ENCODE data around the gene AP5Z1.
A peak's percentile ranks its signal among the peaks of the same experiment; 100 is the strongest.

AP5Z1 gene

DNA sequence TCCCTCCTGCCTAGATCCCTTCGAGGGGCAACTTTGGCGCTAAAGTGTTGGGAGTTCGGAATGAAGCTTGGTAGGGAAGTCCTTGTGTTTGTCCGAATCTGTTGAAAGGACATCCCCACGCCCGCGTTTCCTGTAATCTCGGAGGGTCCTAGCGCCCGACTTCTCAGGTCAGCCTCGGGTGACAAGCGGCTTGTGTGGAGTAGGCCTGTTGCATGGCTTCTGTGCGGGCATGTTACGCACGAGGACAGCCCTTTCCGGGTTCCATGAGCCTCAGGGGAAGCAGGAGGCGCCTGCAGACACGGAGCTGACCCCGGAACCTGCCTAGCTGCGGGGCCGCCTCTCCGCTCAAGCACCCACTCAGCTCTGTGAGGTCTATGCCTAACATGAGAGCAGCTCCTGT, 28.4 kb upstream of the AP5Z1 start:
- no peak for DNase-seq

DNA sequence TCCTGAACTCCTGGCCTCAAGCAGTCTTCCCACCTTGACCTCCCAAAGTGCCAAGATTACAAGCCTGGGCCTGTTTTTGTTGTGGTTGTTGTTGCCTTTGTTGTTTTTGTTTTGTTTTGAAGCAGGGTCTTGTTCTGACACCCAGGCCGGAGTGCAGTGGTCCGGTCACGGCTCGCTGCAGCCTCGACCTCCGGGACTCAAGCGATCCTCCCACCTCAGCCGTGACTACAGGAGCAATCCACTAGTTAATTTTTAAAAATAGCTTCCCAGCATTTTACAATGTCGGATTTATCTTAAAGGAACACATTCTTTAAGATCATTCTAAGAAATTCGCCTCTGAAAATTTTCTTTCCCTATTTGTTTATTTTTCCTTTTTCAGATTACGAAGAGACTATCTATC, 27.7 kb upstream of the AP5Z1 start:
- no peak for DNase-seq

DNA sequence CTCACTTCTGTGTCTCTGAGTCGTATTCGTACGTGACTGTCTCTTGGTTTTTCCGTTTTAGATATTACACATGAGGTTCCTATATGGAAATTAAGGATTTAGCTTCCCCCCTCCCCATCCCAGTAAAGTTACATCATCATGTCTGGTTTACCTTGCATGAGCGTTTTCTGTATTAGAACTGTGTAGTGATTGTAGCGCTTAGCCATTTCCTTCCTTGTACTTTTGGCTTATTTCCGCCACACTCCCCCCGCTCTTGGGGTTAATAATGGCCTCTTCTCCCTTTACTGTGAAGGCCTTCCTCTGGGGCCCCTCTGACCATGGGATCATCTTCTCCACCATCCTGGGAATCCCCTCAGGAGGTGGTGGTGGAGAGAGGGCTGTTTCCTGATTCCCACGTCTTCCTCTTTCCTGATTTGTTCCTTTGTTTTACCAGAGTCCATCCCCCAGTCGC, 27.2 kb upstream of the AP5Z1 start:
- no peak for DNase-seq

DNA sequence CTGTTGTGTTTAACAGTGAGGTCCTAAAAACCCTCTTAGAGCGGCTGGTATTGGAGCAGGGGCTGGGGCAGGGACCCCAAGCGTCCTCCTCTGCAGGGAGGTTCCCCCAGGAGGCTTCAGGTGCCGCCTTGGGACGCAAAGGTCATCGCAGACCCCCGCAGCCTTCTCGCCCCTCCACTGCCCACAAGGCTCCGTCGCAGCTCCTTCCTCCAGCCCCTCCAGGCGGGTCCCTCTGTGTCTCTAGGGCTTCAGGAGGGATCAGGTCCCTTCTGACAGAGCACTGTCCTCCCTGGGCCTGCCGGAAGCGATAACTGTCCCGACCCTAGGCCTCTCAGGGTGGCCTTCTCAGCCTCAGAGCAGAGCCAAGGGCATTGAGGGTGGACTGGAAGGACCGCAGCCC, 26.1 kb upstream of the AP5Z1 start:
- no peak for DNase-seq

DNA sequence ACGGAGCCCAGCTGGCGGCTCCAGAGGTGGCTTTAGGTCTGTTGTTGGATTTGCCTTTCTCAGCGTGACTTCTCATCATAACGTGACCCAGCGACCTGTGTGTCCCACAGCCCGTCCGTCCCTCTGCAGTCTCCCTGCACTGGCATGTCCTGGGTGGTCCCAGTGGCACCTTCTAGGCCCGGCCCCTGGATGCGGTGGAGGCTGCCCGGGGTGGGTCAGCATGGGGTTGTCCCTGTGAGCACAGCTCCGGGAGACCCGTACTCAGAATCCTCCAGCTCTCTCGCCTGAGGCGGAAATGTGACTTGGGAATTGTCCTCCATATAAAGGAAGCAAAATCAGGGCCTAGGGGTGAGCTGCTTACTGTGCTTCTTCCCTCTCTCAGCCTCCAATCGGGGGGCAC, 25.6 kb upstream of the AP5Z1 start:
- DNase-seq, result no peak

DNA sequence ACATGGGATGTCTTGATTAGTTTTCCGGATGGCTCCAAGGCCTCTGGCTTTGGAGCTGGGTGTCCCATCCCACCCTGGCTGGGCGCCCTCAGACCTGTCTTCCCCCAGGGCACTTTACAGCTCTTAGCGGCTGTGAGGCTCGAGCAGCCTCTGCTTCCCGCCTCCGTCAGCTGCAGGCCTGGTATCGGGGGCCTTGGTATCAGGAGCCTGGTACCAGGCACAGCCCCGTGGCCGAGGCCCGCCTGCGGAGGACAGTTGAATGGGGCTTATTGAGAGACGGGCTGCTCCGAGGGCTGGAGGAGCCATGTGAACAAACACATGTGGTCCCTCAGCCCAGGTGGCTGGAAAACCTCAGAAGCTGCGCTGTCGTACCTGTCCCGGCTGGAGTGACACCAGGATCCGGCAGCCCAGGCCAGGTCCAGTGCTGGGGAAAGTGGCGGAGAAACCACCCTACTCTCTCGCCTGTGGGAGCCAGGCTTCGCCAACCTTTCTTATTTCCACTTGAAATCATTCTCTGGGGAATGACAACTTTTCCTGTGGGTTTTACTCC, 23.9 kb upstream of the AP5Z1 start:
- no peak for DNase-seq

DNA sequence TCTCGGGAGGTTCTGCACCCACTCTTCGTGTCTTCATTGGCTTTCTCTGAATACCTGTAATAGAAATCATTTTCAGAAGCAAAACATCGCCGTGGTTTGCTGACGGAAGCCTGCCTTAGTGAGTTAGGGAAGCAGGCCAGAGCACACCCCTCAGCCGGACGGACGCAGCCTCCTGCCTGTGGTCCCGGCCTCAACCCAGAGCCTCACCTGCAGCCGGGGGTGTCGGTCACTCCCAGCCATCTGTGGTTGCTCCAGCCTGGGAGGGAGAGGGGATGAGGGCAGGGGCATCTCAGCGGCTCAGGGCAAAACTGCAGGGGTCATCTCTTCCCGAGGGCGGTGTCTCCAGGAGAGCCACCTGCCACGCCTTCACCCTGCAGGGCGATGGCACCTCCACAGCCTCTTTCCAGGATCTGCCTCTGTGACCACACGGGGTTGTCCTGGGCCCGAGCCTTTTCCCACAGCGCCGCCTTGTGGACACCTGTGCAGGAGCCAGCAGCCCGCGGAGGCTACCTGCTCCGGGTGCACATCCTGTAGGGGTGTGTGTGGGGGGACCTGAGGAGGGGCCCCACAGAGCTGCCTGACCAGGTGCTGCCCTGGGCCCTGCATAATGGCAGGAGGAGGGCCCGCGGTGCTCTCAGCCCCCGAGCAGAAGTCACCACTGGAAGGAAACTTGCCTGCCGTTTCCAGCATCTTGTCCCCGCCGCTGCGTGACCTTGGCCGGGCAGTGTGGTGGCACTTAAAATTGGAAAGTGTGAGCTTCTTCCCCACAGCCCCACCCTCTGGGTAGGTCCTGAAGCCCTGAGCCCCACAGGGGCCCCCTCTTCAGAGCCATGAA, 21.6 kb upstream of the AP5Z1 start:
- DNase-seq, result peak; percentile 48

DNA sequence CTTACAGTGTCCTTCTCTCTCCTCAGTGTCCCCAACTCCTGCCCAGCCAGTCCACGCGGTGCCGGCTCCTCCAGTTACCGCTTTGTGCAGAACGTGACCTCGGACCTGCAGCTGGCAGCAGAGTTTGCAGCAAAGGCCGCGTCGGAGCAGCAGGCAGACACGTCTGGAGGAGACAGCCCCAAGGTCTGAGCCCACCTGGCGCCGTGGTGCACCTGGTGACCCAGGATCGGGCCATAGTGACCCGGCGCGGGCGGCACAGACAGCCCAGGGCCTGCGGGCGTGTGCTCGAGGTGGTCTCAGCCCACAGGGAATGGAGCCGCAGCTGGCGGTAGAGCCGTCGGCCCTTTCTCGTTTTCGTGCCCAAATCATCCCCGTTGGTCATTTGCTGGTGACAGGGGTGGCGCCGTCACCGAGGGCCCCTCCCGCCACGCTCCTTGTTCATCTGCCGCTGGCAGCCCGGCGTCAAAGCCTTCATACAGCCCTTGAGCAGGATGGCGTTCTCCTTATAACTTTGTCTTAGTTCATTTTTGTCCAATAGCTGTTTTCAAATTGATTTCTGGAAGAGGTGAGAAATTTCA, 20.9 kb upstream of the AP5Z1 start:
- no peak for DNase-seq

DNA sequence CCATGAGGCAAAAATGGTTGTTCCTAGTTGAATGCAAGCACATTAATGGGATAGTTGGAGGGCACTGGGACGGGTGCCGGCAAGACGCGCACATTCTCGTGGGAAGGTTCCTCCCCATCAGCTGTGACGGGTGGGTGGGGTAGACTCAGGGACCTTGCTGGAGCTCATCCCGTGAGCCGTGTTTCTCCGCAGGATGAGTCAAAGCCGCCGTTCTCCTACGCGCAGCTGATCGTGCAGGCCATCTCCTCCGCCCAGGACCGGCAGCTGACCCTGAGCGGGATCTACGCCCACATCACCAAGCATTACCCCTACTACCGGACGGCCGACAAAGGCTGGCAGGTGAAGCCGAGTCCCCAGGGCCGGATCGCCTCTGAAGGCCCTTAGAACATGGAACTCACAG, 20.4 kb upstream of the AP5Z1 start:
- no peak for DNase-seq

DNA sequence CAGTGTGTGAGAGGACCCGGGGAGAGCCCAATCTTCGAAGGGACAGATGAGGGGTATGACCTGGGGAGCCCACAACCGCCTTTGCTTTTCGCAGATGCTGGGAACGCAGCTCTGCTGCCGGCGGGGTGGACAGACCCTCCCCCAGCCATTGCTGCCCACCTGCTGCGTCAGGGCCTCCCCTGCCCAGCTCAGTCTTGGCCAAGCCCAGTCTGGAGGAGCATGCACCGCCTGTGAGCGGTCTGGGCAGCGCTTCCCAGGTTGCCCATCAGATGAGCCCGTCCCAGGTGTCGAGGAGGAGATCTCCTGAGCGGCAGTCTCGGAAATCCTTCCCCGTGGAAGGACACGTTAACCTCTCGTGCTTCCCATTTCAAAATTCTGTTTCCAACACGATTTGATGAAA, 17.3 kb upstream of the AP5Z1 start:
- DNase-seq, result no peak

DNA sequence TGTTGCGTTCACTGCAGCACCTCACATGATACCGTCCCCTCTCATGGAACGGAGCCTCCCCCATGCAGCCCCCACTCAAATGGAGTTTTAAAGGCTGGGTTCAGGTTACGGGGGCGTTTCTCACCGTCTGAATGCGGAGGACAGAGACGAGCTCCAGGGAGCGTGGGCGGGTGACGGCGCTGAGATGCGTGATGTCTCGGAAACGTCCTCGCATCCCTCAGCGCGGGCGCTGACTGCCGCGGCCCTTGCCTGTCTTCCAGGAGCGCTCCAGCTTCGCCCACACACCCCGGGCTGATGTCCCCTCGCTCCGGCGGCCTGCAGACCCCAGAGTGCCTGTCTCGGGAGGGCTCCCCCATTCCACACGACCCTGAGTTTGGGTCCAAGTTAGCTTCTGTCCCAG, 16.6 kb upstream of the AP5Z1 start:
- DNase-seq, result no peak

DNA sequence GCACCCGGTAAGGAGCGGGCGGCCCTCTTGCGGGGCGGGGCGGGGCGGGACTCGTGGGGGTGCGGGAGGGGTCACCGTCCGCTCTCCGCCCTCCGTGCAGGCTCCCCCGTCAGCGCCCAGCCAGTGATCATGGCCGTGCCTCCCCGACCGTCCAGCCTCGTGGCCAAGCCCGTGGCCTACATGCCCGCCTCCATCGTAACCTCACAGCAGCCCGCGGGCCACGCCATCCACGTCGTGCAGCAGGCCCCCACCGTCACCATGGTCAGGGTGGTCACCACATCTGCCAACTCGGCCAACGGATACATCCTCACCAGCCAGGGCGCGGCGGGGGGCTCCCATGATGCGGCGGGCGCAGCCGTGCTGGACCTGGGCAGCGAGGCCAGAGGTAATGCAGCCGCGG, 16.2 kb upstream of the AP5Z1 start:
- no peak for DNase-seq

DNA sequence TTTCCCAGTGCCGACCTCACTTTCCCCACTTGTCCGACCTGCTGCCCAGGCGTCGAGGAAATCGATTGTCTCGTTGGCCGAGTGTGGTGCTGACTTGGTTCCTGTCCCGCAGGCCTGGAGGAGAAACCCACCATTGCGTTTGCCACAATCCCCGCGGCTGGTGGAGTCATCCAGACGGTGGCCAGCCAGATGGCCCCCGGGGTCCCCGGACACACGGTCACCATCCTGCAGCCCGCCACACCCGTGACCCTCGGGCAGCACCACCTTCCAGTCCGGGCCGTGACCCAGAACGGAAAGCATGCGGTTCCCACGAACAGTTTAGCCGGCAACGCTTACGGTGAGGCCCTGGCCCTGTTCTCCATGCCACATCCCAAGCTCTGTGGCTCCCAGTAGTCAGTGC, 14.5 kb upstream of the AP5Z1 start:
- DNase-seq, result no peak

DNA sequence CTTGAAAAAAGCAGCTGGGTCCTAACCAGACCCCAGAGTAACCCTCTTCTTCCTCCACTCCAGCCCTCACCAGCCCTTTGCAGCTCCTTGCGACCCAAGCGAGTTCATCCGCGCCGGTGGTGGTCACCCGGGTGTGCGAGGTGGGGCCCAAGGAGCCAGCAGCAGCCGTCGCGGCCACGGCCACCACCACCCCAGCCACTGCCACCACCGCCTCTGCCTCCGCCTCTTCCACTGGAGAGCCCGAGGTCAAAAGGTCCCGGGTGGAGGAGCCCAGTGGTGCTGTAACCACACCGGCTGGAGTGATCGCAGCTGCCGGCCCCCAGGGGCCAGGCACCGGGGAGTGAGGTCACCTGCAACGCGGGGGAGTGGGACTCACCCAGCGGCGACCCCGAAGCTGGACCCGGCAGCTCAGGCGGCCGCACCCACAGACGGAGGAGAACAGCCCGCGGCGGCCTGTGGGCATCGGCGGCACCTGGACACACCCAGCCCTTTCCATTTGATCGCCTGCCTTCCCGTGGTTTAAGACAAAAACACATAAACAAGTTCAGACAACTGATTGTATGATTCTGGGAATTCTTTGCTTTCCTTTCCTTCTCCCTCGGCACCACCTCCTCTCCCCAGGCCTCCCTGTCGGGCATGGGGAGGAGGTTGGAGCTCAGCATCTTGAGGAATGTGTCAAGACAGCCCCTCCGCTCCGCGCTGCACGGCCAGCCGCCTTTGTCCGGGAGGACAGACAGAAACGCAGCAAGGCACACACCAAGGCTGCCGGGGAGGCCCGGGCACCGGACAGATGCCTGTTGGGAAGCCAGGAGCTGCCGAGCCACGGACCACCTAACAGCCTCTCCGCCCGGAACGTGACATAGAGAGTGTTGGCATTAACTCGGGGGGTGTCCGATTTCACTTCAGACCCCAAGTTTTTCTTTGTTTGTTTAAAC, 13.0 kb upstream of the AP5Z1 start:
- no peak for DNase-seq

DNA sequence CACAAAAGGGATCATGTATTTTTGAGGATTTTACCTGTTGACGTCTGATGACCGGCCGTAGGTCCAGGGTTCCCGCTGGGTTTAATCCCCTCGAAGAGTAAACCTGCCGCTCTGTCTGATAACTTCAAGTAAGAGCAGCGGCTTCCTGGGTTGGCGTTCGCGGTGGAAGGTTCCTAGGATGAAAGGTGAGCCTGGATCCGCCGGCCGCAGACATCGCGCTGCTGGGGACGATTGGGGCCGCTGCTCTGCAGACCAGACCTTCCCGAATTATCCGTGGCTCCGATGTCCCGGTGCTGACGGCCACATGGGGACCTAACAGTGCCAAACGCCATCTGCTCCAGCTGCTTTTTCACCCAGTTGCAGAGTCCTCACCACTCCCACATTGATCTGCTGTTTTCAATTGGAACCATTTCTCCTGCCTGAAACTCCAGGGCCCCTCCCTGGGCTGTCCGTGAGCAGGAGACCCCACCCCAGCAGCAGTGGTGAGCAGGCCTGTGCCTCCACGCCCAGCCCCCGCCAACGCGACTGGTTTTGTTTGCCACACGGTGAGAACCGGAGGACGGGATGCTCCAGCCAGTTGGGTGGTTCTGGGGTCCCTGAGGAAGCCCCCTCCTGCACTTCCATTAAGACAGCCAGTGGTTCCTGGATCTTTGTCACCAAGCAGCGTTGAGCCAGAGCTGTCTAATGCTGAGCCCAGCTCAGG, 12.2 kb upstream of the AP5Z1 start:
- DNase-seq, result no peak

DNA sequence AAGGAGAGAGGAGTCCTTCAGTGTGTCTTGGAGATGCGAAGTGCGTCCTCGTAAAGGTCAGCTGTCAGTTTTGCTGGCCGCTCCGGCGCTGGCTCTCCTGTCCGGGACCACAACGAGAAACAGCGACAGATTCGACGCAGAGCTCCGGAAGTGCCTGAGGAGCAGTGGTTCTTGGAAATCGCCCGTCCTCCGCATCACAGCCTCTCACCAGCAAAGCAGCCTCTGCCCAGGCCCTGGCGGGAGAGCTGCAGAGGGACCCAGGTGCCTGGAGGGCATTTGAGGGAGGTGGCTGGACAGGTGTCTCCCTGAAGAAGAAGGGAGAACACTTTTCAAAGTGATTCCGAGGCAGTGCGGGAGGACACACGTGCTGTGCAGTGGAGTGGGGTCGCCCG, 11.6 kb upstream of the AP5Z1 start:
- no peak for DNase-seq

DNA sequence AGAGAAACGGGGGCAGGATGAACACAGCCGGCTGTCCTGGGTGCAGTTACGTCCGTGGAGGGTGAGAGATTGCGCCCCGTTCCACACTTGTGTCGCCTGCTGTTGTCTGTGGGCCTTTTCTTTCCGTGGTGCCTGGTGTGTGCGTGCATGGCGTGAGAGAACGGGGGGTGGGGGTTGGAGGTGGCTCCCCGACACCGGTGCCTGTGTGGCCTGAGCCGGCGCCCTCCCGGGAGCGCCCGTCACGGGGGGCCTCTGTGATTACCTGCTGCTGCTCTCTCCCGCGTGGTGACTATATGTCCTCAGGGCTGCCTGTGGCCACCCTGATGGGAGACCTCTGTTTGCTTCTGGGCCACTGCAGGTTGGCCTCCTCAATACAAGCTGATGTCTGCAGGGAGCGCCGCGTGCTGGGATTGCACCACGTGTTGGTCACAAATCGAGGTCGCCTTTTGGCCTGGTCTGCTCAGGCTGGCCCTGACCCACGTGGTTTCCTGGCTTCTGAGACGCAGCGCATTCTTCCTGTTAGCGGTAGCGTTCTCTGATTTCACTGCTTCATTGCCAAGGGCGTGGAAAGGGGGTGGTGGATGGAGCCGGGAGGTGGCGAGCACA, 10.9 kb upstream of the AP5Z1 start:
- no peak for DNase-seq

DNA sequence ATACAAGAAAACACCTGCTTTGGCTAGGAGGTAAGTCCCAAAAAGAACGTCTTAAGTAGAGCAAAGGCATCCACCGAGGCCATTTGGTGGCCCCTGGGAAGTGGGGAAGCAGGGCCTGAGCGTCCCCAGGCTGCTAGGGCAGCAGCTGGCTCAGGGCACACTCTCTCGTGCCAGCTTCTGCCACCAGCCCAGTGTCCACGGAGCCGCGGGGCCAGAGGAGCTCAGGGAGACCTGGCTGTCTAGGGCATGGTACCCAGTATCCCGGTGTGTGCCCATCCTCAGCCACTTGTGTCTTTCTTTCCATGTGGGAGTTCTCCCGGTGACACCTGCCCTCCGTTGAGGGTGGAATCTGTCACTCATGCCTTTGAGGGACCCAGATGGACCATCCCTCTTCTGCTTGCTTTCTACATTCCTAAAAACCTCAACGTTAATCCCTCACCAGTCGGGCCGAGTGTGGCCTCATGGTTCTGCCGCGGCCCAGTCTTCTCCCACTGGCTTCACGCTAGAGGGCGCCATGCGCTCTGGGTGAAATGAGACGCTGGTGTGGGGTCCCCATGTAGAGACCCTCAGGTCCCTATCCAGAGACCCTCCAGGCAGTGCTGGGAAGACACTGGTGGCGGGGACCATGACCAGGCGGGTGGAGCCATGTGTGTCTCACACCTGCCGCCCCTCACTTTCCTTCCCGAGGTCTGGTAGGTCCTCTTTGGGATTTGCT, 9.5 kb upstream of the AP5Z1 start:
- no peak for DNase-seq

DNA sequence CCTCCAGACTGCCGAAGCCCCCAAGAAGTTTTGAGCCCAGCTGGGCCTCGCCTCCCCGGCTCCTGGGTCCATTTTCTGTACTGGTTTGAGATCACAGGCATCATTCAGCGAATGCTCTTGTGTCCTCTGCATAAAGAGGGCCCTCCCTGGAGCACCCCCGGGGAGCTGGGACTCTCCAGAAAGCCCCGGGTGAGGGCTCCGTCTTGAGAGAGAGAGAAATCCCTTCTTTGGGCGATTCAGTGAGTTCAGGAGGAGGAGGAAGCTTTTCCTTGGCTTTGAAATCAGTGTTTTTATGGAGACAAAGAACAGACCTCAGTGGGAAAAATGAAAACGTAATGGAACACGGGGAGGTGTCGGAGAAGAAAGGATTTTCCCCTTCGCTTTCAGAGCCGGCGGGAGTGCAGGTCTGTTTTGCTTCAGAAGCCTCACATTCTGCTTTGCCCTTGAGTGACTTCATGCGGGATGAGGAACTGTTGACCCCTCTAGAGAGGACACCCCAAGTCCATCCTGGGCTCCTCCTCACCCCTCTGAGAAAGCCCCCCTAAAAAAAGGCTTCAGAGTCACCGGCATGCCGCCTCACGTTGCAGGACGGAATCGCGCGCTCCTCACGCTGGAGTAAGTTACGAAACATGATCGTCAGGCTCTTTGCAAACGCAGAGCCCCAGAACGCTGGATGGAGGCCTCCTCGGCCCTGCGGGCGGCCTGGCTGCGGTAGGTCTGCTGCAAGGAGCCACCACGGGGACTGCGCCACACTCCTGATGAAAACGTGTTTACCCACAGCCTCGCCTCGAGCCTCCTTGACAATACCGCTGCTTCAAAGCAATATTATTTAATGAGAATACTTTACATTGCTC, 8.5 kb upstream of the AP5Z1 start:
- no peak for DNase-seq

Measured in DMS79 treated with DMSO at 0.1 percent for 48 hours (cell line).